GM19438 (cell line): ENCODE data around the gene CSPG4.
A peak's percentile ranks its signal among the peaks of the same experiment; 100 is the strongest.

Experiments
- ATAC-seq: cut with Tn5 transposase; IDR thresholded peaks from one replicate; pipeline ENCODE4 v1.9.1; 2021; ENCODE audit warnings: low read depth; ENCODE audit not compliant: unreplicated experiment

The CSPG4 gene

DNA sequence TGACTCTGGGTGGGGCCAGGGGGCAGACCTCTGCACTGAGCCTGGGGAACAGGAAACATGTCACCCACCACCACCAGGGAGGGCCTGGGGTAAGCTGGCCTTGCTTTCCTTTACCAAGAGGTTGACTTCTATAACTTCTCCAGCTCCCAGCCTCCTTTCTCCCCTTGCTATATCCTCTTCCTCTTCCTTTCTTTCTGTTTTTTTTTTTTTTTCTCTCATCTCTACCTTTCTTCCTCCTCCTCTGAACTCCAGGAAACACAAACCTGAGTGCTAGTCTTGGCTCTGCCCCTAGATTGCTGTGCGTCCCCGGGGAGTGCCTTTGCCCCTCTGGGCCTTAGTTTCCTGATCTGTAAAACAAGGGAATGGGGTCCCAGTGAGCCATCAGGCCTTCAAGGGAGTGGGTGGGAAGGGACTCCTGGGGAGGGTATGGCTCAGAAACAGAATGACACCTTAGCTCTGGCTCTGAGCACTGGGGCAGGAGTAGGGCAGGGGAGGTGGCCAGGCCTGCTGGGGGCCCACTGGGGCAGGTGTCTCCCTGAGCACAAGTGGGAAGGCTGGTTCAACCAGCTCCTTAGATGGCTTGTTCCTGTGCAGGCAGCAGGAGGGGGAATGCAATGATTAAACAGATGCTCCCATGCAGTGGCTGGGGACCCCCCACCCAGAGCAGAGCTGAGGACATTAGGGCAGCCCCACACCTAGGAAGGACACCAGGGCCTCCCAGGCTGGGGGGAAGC lies 60.7 kb downstream of the CSPG4 start:
- ATAC-seq: no peak

DNA sequence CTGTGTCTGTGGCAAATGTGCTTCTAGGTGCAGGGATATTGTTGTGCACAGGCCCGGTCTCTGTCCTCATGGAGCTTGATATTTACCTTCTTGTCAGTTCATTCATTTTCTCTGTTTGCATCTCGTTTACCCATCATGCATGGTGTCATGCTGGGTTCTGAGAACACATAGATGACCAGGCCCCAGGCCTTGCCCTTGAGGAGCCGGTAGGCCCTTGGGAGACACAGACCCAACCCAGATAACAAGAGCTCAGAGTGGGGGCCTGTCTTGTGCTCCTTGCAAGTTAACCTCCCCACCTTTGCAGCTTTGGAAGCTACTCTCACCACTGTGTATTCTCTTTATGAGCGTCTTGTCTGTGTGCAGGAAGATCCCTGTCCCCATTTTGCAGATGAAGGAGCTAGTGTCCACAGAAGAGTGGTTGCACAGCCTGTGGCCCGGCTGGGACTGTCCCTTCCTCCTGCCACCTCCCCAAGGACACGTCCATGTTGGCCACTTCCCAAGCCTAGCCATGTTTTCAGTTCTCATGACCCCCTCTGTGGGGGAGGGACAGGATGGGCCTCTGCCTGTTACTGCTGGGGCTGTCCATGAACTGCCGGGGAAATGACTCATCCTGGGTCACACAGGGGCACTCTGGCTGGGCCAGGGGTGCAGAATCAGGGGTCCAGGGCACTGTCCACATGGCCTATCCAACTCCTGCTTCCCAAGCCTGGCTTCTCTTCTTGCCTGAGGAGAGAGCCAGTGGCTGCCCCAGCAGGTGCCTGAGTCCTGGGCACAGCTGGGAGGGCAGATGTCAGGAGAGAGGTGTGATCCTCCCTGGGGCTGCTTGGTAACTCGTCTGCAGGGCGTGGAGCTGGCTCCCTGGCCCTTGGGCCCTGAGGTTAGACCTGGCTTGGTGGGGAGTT lies 61.5 kb downstream of the CSPG4 start:
- ATAC-seq: no peak

DNA sequence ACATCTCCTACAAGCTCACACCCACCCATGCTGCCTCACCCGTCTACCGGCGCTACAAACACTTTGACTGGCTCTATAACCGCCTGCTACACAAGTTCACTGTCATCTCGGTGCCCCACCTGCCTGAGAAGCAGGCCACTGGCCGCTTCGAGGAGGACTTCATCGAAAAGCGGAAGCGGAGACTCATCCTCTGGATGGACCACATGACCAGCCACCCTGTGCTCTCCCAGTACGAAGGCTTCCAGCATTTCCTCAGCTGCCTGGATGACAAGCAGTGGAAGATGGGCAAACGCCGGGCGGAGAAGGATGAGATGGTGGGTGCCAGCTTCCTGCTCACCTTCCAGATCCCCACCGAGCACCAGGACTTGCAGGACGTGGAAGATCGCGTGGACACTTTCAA lies 62.8 kb downstream of the CSPG4 start:
- no peak for ATAC-seq

DNA sequence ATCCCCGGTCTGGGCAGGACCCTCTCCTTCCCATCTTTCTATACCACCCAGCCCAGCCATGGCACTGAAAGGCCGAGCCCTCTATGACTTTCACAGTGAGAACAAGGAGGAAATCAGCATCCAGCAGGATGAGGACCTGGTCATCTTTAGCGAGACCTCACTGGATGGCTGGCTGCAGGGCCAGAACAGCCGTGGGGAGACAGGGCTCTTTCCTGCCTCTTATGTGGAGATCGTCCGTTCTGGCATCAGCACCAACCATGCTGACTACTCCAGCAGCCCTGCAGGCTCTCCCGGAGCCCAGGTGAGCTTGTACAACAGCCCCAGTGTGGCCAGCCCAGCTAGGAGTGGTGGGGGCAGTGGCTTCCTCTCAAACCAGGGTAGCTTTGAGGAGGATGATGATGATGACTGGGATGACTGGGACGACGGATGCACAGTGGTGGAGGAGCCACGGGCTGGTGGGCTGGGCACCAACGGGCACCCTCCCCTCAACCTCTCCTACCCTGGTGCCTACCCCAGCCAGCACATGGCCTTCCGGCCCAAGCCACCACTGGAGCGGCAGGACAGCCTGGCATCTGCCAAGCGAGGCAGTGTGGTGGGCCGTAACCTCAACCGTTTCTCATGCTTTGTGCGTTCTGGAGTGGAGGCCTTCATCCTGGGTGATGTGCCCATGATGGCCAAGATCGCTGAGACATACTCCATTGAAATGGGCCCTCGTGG lies 63.4 kb downstream of the CSPG4 start:
- ATAC-seq: no peak

DNA sequence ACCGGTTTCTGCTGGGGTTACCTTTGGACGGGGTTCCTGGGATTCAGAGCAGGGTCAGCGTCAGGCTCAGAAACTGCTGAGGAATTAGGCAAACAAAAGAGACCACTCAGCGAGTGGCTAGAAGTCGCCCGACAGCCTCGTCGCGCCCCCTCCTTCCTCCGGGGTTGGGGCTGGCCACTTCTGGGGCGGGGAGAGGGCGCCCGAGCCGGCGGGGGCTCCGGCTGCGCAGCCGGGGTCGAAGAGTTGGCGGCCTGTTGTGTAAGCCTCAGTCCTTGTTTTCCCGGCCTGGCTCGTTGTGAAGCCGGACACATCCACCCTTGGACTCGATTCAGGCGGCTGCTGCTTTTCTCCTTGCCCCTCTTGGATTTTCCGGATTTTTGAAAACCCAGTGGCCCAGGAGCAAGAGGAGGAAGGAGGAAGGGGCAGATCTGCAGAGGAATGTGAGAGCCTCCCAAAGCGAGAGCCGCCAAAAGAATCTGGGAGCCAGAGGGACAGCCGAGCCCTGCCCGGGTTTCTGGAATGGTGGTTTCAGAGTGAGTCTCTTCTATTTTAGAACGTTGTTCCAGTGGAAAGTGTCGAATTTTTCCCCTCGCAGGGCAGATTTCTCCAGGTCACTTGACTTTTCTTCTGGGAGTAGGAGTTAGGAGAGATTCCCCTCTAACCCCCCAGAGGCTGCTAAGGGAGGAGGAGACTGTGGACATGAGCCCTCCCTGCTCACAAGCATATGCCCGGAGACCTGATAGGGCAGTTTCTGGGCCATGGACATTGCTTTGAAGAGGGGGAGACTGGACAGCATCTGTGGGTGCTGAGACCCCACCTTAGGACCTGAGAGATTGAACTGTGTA lies 64.3 kb downstream of the CSPG4 start:
- ATAC-seq: no peak

DNA sequence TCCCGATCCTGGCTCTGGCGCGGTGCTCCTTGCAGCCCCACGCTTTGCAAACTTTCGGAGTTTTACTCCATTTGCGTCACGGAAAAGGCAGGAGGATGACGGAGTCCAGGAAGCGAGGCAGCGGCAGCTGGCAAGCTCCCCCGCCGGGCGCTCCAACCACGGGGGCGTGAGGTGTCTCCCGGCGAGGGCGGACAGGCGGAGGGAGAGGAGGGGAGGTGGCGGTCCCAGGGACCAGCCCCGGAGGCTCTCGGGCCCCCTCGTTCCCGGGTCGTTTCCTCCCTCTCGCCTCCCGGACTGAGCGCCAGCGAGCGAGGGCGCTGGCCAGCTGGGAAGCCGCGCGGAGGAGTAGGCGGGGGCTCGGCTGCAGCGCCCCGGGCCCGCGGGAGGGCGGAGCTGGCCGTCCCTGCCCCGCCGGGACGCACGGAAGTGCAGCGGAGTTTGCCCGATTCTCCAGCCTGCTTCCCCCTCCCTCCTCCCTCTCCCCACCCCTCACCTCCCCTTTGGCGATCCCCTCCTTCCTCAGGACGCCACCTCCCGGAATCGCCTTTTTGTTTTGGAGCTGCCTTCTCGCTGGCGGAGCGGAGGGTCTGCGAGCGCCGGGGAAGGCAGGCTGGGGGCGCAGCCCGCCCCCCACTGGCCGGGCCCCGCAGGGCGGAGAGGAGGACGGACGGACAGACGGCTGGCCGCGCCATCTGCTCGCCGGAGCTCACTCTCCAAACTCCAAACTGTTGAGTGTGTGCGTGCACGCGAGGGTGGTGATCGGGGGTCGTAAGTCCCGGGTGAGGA lies 65.1 kb downstream of the CSPG4 start, which contains the start of gene SNX33:
TSS of gene SNX33 (plus strand) at position 543 of the 786 bp plus-strand sequence. CDS start 1,191 bp downstream, outside the sequence.
- peak; percentile 48 for ATAC-seq

DNA sequence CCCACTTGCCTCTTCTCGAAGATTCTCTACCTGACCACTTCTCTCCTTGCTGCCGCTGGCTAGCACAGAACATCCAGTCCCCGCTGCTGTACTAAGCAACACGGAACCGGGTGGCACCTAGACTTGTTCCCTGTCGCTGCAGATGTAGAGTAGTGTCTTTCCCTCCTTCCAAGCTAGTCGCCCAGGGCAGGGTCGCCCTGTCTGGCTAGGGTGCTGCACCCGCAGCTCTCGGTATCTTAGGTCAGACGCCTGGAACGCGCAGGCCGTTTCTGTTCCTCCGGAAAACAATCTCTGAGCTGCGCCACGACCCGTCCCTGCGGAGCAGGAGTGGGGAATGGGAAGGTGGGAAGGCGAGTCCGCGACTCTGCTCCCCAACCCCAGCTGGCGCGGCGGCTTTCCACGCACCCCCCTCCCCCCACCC lies 65.7 kb downstream of the CSPG4 start:
- ATAC-seq: no peak

DNA sequence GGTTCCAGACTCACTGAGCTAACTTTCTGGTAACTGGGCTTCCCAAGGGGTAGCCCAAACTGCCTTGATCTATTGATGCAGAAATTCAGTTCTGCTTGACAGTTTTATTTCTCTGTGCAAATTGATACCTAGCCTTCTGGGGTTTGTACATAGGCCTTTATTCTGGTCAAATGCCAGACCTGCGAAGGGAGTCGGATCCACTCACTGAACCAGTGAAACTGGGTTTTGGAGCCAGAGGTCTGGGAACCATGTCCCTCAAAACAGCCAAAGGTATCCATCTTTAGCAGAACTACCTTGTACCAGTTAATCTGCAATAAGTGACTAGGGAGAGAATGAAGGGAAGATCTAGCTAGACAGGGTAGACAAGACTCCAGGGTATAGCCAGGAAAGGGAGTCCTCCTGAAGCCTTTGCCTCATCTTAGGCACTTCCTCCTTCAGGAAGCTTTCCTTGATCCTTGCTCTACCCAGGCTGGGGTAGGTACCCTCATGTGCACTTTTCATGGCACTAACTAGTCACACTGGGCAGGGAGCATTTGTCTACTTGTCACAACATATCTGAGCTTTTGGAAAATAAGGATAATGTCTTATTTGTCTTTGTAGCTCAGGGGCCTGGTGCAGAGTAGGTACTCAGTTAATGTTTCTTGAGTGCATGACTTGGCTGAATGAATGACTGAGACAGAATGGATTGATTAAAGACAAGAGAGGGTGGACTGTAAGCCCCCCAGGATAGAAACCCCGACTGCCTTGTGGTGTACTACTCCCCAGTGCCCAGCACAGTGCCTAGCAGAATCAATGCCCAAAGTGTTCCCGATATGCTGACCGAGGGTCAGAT lies 66.3 kb downstream of the CSPG4 start:
- ATAC-seq: no peak

DNA sequence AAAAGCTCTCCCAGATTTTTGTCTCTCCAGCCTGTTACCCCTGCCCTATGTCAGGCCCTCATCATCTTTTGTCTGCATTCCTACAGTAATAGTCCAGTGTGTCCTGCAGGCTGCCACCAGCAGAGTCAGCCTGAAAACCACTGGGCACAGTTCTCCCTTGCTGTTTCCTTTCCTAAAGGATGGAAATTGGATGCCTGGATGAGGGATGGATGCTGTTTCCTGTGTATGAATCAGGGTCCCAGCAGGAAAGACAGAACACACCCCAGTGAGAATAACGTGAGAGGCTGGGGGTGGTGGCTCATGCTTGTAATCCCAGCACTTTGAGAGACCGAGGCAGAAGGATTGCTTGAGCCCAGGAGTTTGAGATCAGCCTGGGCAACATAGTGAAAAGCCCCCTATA lies 68.3 kb downstream of the CSPG4 start:
- no peak for ATAC-seq

DNA sequence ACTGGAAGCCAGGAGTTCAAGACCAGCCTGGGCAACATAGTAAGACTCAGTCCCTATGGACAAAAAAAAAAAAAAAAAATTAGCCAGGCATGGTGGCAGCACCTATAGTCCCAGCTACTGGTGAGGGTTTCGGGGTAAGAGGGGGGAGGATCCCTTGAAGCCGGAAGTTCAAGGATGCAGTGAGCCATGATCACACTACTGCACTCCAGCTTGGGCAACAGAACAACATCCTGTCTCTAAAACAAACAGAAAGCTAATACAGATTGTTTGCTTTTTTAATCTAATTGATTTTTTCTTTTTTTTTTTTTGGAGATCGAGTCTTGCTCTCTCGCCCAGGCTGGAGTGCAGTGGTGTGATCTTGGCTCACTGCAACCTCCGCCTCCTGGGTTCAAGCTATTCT lies 71.0 kb downstream of the CSPG4 start:
- ATAC-seq: no peak

DNA sequence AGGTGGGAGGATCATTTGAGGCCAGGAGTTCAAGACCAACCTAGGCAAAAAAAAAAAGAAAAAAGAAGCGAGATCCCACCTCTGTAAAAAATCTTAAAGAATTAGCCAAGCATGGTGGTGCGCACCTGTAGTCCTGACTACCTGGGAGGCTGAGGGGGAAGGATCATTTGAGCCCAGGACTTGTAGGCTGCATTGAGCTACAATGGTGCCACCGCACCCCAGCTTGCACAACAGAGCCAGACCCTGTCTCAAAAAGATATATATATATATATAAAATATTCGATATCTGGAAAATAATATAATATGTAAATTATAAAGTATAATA lies 71.5 kb downstream of the CSPG4 start:
- no peak for ATAC-seq

DNA sequence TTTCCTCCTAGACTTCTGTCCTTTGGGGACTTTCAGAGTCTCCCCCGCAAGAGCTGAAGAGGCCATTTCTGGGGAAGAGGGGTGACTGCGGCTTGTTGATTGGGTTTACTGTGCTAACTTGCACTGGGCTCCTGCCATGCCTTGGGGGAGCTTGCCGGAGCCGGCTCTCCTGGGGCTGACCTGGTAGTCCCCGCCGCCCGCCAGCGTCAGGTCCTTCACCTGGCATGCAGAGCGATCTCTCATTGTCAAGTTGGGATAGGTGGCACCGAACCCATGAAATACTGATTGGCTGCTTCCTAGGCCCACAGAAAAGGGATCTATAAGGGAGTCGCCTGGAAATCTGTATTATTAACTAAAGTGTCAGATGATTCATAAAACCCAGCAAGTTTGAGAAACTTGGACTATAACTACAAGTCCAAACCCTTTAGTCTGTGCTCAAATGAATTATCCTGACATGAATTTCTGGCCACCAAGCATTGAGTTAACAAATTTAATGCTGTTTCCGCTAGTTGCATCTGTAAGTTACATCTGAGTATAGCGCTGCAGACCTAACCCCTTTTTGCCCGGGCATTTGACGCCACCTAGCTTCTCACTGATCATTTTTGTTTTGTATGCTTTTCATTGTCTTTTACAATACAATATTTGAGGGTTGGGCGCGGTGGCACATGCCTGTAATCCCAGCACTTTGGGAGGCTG lies 72.0 kb downstream of the CSPG4 start:
- ATAC-seq: peak; percentile 36

DNA sequence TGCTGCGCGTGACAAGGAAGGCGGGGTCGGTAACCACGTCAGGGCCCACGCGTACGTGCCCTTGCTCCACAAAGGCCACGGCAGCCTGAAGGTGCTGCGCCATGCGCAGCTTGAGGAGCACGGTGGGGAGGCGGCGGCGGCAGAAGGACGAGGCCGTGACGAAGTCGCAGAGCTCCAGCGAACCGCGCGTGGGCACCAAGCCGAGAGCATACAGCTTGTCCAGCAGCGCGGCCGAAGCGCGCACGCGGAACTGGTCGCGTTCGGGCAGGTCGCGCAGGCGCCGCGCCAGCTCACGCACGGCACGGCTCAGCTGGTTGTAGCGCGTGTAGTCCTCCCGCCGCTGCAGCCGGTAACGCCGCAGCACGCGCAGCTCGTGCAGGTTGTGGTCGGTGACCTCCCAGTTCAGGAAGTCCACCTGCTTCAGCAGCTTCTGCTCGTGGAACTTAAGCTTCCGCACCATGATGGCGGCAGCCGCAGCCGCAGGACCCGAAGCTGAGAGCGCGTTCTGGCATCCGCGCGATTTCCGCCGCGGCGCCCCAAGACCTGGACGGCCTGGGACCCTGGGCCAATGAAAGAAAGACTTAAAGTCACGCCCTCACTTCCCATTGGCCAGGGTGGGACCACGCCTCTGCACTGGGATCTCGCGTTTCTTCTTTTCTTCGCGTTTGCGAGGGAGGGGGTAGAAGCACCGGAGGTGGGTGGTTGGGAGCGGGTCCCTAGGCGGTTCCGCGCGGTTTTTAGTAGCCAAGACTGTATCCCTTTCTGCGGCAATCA lies 72.8 kb downstream of the CSPG4 start, which contains the start of gene IMP3:
TSS of gene IMP3 (minus strand) at position 516 of the 774 bp plus-strand sequence. CDS start at position 460, 56 bp downstream.
- ATAC-seq: peak; percentile 91

DNA sequence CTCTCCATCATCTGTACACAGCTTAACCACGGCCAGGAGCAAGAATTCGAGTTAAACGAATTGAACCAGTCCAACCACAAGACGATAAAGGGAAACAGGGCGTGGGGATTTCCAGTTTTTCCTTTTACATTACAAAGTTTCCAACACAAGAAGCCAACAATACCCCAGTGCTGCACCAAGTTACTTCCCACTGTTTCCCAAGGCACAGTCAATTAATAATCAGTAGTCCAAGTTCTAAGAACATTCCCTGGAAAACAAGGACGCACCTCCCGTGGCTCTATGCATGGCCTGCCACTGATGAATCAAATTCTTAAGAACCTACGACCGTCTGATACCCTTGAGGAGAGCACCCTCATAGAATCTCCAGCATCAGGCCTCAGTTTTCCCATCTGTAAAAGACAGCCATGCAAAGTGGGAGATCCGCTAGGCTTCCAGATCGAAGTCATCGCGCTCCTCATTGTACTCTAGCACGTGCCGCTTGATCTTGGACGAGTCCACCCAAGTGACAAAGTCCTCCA lies 73.4 kb downstream of the CSPG4 start:
- ATAC-seq: no peak

DNA sequence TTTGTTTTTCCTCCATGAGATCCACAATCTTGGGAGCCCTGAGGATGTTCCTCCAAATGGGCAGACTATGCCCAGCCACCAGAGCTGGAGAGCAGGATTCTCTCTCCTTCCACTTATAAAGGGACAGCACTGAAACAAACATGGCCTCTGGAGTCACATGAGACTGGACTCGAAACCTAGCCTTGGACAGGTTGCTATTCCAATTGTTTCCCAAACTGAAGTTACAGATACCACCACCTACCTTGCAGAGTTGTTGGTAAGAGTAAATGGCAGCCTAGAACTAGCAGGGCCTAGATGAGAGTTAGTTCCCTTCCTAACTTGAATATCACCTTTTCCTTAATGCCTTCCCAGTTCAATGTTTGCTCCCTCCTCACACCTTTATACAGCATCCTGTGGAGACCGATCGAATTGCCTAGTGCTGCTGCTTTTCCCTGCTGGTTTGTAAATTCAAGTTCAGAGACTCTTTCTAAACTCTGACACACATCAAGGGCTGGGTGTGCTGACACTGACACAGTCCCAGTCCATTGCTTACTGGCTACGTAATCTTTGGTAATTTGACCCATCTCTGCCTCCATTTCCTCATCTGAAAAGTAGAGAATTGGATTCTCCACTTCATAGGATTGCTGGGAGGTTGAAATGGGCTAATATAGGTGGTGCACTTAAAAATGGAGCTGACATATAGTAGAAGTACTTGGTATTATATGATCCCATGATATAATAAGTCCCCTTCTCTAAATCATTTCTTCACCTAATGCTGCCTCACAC lies 75.2 kb downstream of the CSPG4 start:
- no peak for ATAC-seq

DNA sequence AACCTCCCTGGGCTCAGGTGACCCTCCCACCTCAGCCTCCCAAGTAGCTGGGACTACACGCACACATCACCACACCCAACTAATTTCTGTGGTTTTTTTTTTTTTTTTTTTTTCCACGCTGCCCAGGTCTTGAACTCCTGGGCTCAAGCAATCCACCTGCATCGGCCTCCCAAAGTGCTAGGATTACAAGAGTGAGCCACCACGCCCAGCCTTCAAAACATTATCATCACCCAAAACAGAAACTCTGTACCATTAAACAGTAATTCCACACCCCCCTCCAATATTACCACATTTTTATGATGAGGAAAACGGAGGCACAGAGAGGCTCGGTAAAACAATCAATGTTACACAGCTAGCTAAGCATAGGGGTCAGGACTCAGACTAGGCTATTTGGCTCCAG lies 76.6 kb downstream of the CSPG4 start:
- no peak for ATAC-seq
